ENCODE measurements around the gene SBNO1.
A peak's percentile ranks its signal among the peaks of the same experiment; 100 is the strongest.
"Not testable (repeated sequence)": the region's sequence is repeated elsewhere in the genome, so short reads cannot be mapped to it uniquely, and the experiment has no call there.

SBNO1 gene

DNA sequence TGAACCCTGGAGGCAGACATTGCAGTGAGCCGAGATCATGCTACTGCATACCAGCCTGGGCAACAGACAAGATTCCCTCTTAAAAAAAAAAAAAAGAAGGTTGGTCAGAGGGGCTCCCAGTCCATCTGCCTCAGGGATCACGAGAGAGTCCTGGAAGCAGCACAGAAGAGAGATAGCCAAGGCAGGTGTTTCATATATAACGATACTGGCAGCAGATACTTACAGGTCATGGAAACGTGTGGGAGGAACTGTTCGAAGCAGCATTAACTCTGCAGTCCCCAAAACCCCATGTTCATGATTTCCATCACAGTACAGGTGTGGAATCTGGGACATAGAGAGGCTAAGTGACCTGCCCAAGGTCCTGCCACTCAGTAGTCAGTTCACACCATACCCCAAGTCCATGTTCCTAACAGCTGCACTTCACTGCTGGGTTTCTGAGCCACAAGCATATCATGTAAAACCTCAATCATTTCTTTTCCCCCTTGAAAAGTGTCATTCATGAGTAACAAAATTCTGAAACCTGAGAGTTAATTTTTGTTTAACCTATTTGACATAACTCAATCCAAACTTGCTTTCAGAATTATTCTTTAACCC is 109.7 kb downstream of the SBNO1 start:
- H3K36me3 ChIP-seq (ENCODE audit: control insufficient read depth in 2 of 2, insufficient read depth in 2 of 2, low read length in 2 of 2), result peaks cover 28 to 30% of the 10 kb centered on the region in 2 donors
- no peak overlapping the region for H3K27ac ChIP-seq (ENCODE audit: low read depth in 2 of 2, low read length in 2 of 2)
- peaks cover 8 to 18% of the 10 kb centered on the region in 2 donors for H3K4me1 ChIP-seq (ENCODE audit: control insufficient read depth in 2 of 2, insufficient read depth in 2 of 2, low read length in 2 of 2)

DNA sequence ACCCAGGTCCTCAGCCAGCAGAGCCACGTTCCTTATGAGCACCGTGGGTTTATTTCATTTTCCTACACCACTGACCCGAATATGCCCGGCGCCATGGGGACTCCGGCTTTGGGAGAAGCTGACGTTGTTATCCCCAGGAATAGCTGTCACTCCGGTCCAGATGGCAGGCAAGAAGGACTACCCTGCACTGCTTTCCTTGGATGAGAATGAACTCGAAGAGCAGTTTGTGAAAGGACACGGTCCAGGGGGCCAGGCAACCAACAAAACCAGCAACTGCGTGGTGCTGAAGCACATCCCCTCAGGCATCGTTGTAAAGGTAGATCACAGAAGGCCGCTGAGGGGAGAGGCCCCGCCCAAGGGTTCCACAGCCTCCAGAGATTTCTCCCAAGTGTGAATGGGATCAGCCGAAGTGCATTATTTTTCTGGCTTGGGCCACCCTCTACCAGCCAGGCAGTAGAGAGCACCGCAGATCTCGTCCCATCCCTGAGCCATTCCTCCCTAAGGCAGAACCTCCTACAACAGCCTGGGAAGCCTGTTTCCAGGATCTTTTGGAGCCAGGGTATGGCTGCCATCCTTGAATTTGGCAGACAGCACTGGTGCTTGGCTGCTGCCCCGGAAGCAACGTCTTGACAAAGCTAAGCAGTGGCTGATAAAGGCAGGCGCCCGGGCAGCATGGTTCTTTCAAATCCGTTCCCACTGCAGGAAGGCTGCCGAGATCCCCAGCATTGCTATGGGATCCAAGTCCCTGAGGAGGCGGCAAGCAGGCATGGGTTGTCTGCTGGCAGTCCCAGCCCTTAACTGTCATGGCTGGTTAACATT is 110.8 kb downstream of the SBNO1 start:
- Histone ChIP-seq H3K9ac (ENCODE audit: low read depth in 1 of 2, low read length in 2 of 2) (no peak overlapping the region), H3K4me1 (ENCODE audit: control insufficient read depth in 2 of 2, insufficient read depth in 2 of 2, low read length in 2 of 2) (peaks cover 8 to 18% of the 10 kb centered on the region in 2 donors), H3K36me3 (ENCODE audit: control insufficient read depth in 2 of 2, insufficient read depth in 2 of 2, low read length in 2 of 2) (peaks cover 25 to 27% of the 10 kb centered on the region in 2 donors), H3K4me3 (ENCODE audit: low read length in 2 of 2) (no peak overlapping the region), H3K9me3 (ENCODE audit: control insufficient read depth in 2 of 2, low read length in 2 of 2) (no peaks in the 10 kb centered on the region), H3K27me3 (ENCODE audit: control insufficient read depth in 2 of 2, insufficient read depth in 2 of 2, low read length in 2 of 2) (no peaks in the 10 kb centered on the region), H3K27ac (ENCODE audit: low read depth in 2 of 2, low read length in 2 of 2) (no peak overlapping the region)

More for the DNA sequence above, 109.7 kb downstream of the SBNO1 start:
- H3K9ac ChIP-seq (ENCODE audit: low read depth in 1 of 2, low read length in 2 of 2), result no peak overlapping the region
- H3K9me3 ChIP-seq (ENCODE audit: control insufficient read depth in 2 of 2, low read length in 2 of 2), result no peaks in the 10 kb centered on the region
- H3K4me3 ChIP-seq (ENCODE audit: low read length in 2 of 2), result no peak overlapping the region
- H3K27me3 ChIP-seq (ENCODE audit: control insufficient read depth in 2 of 2, insufficient read depth in 2 of 2, low read length in 2 of 2), result no peaks in the 10 kb centered on the region

DNA sequence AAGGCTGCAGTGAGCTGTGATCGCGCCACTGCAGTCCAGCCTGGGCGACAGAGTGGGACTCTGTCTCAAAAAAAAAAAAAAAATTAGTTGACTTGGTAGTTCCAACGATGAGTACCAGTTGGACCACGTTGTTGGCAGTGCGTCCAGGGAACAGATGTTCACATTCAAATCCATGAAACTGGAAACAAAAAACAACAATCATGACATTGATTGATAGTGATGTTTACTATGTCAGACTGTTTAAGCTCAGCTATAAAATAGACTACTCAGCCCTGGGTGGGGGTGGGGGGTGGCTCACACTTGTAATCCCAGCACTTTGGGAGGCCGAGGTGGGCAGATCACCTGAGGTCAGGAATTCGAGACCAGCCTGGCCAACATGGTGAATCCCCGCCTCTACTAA is 112.3 kb downstream of the SBNO1 start:
- H3K27ac ChIP-seq (ENCODE audit: low read depth in 2 of 2, low read length in 2 of 2), result not testable (repeated sequence)
- H3K4me1 ChIP-seq (ENCODE audit: control insufficient read depth in 2 of 2, insufficient read depth in 2 of 2, low read length in 2 of 2), result peaks cover 8 to 18% of the 10 kb centered on the region in 2 donors

DNA sequence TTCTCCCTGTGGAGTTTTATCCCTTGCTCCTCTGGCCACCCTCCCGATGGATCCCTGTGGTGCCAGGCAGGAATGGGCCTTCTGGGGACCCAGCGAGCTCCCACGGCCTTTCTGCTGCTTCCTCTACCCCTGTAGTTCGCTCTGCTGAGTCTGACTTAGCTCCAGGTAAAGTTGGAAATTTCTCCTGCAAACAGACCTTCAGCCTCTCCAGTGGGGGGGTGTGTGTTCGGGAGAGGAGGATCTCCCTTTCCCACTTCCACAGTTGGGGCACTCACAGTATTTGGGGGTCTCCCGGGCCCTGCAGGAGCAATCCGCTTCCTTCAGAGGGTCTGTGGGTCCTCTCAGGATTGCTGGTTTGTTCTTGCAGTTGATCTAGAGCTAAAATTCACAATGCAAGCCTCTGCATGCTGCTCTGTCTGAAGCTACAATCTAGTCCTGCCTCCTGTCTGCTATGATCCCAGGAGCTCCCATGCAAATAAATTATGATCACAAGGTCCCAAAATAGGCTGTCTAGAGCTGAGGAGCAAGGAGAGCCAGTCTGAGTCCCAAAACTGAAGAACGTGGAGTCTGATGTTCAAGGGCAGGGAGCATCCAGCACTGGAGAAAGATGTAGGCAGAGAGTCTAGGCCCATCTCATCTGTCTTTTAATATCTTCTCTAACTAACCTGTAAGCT is 113.1 kb downstream of the SBNO1 start:
- Histone ChIP-seq H3K27ac (ENCODE audit: low read depth in 2 of 2, low read length in 2 of 2) (peak overlapping the region; percentile 87 to 92), H3K9ac (ENCODE audit: low read depth in 1 of 2, low read length in 2 of 2) (peak overlapping the region; percentile 47 to 72), H3K4me1 (ENCODE audit: control insufficient read depth in 2 of 2, insufficient read depth in 2 of 2, low read length in 2 of 2) (peaks cover 8 to 18% of the 10 kb centered on the region in 2 donors)

More for the DNA sequence above, 112.3 kb downstream of the SBNO1 start:
- H3K9ac ChIP-seq (ENCODE audit: low read depth in 1 of 2, low read length in 2 of 2); H3K27me3 ChIP-seq (ENCODE audit: control insufficient read depth in 2 of 2, insufficient read depth in 2 of 2, low read length in 2 of 2); H3K9me3 ChIP-seq (ENCODE audit: control insufficient read depth in 2 of 2, low read length in 2 of 2); H3K4me3 ChIP-seq (ENCODE audit: low read length in 2 of 2): not testable (repeated sequence)
- H3K36me3 ChIP-seq (ENCODE audit: control insufficient read depth in 2 of 2, insufficient read depth in 2 of 2, low read length in 2 of 2), result peaks cover 20 to 22% of the 10 kb centered on the region in 2 donors

DNA sequence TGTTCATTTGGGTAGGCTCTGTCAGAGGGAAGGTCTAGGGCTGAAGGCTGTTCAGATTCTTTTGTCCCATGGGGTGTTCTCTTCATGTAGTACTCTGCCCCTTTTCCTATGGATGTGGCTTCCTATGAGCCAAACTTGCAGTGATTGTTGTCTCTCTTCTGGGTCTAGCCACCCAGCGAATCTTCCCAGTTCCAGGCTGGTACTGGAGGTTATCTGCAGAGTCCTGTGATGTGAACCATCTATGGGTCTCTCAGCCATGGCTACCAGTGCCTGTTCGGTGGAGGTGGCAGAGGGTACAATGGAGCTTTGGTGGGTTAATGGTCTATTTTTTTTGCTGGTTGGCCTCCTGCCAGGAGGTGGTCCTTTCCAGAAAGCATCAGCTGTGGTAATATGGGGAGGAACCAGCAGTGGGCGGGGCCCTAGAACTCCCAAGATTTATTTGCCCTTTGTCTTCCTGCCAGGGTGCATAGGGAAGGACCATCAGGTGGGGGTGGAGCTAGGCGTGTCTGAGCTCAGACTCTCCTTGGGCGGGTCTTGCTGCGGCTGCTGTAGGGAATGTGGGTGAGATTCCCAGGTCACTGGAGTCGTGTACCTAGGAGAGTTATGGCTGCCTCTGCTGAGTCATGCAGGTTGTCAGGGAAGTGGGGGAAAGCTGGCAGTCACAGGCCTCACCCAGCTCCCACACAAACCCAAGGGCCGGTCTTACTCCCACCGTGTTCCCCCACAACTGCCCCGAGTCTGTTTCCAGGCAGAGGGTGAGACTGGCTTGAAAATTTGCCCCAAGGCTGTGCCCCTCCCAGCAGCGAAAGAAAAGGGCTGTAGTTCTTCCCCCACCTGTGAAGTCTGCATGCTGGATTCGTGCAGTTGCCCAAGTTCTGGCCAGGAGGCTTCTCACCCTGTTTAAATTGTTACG is 113.9 kb downstream of the SBNO1 start:
- Histone ChIP-seq H3K36me3 (ENCODE audit: control insufficient read depth in 2 of 2, insufficient read depth in 2 of 2, low read length in 2 of 2) (peaks cover 15 to 16% of the 10 kb centered on the region in 2 donors), H3K27ac (ENCODE audit: low read depth in 2 of 2, low read length in 2 of 2) (peak overlapping the region; percentile 87 to 92), H3K27me3 (ENCODE audit: control insufficient read depth in 2 of 2, insufficient read depth in 2 of 2, low read length in 2 of 2) (no peaks in the 10 kb centered on the region), H3K9ac (ENCODE audit: low read depth in 1 of 2, low read length in 2 of 2) (peak overlapping the region; percentile 47 to 72), H3K4me3 (ENCODE audit: low read length in 2 of 2) (peak overlapping the region; percentile 35 to 43), H3K4me1 (ENCODE audit: control insufficient read depth in 2 of 2, insufficient read depth in 2 of 2, low read length in 2 of 2) (peaks cover 8 to 18% of the 10 kb centered on the region in 2 donors), H3K9me3 (ENCODE audit: control insufficient read depth in 2 of 2, low read length in 2 of 2) (no peaks in the 10 kb centered on the region)

More for the DNA sequence above, 113.1 kb downstream of the SBNO1 start:
- peaks cover 18 to 20% of the 10 kb centered on the region in 2 donors for H3K36me3 ChIP-seq (ENCODE audit: control insufficient read depth in 2 of 2, insufficient read depth in 2 of 2, low read length in 2 of 2)
- no peaks in the 10 kb centered on the region for H3K27me3 ChIP-seq (ENCODE audit: control insufficient read depth in 2 of 2, insufficient read depth in 2 of 2, low read length in 2 of 2)
- no peaks in the 10 kb centered on the region for H3K9me3 ChIP-seq (ENCODE audit: control insufficient read depth in 2 of 2, low read length in 2 of 2)
- peak overlapping the region; percentile 35 to 43 for H3K4me3 ChIP-seq (ENCODE audit: low read length in 2 of 2)

DNA sequence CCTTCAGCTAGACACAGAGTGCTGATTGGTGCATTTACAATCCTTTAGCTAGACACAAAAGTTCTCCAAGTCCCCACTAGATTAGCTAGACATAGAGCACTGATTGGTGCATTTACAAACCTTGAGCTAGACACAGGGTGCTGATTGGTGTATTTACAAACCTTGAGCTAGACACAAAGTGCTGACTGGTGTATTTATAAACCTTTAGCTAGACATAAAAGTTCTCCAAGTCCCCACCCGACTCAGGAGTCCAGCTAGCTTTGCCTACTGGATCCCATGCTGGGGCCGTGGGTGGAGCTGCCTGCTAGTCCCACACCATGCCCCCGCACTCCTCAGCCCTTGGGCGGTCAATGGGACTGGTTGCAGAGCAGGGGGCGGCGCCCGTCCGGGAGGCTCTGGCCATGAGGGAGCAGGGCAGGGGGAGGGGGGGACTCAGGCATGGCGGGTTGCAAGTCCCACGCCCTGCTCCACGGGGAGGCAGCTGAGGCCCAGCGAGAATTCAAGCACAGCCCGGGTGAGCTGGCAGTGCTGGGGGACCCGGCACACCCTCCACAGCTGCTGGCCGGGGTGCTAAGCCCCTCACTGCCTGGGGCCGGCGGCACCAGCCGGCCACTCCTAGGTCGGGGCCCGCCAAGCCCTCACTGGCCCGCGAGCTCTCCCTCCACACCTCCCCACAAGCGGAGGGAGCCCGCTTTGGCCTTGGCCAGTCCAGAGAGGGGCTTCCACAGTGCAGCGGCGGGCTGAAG is 115.5 kb downstream of the SBNO1 start:
- H3K36me3 ChIP-seq (ENCODE audit: control insufficient read depth in 2 of 2, insufficient read depth in 2 of 2, low read length in 2 of 2); H3K9ac ChIP-seq (ENCODE audit: low read depth in 1 of 2, low read length in 2 of 2); H3K9me3 ChIP-seq (ENCODE audit: control insufficient read depth in 2 of 2, low read length in 2 of 2); H3K27ac ChIP-seq (ENCODE audit: low read depth in 2 of 2, low read length in 2 of 2); H3K27me3 ChIP-seq (ENCODE audit: control insufficient read depth in 2 of 2, insufficient read depth in 2 of 2, low read length in 2 of 2); H3K4me3 ChIP-seq (ENCODE audit: low read length in 2 of 2): not testable (repeated sequence)
- peaks cover 8 to 18% of the 10 kb centered on the region in 2 donors for H3K4me1 ChIP-seq (ENCODE audit: control insufficient read depth in 2 of 2, insufficient read depth in 2 of 2, low read length in 2 of 2)

DNA sequence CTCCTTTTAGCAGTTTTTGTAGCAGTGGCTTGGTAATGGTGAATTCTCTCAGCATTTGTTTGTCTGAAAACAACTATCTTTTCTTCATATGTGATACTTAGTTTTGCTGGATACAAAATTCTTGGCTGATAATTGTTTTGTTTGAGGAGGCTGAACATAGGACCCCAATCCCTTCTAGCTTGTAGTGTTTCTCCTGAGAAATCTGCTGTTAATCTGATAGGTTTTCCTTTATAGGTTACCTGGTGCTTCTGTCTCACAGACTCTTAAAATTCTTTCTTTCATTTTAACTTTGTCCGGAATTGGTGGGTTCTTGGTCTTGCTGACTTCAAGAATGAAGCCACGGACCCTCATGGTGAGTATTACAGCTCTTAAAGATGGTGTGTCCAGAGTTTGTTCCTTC is 116.5 kb downstream of the SBNO1 start:
- H3K27me3 ChIP-seq (ENCODE audit: control insufficient read depth in 2 of 2, insufficient read depth in 2 of 2, low read length in 2 of 2); H3K9me3 ChIP-seq (ENCODE audit: control insufficient read depth in 2 of 2, low read length in 2 of 2); H3K36me3 ChIP-seq (ENCODE audit: control insufficient read depth in 2 of 2, insufficient read depth in 2 of 2, low read length in 2 of 2); H3K27ac ChIP-seq (ENCODE audit: low read depth in 2 of 2, low read length in 2 of 2); H3K9ac ChIP-seq (ENCODE audit: low read depth in 1 of 2, low read length in 2 of 2); H3K4me3 ChIP-seq (ENCODE audit: low read length in 2 of 2): not testable (repeated sequence)
- H3K4me1 ChIP-seq (ENCODE audit: control insufficient read depth in 2 of 2, insufficient read depth in 2 of 2, low read length in 2 of 2), result peaks cover 8 to 18% of the 10 kb centered on the region in 2 donors

DNA sequence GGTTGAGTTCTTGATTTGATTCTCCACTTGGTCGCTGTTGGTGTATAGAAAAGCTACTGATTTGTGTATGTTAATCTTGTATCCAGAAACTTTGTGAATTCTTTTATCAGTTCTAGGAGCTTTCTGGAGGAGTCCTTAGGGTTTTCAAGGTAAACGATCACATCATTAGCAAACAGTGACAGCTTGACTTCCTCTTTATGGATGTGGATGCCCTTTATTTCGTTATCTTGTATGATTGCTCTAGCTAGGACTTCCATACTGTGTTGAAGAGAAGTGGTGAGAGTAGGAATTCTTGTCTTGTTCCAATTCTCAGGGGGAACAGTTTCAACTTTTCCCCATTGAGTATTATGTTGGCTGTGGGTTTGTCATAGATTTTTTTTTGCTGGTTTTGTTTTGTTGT is 119.0 kb downstream of the SBNO1 start:
- no peaks in the 10 kb centered on the region for H3K27me3 ChIP-seq (ENCODE audit: control insufficient read depth in 2 of 2, insufficient read depth in 2 of 2, low read length in 2 of 2)
- peaks cover 0 to 1% of the 10 kb centered on the region in 2 donors for H3K36me3 ChIP-seq (ENCODE audit: control insufficient read depth in 2 of 2, insufficient read depth in 2 of 2, low read length in 2 of 2)
- H3K9me3 ChIP-seq (ENCODE audit: control insufficient read depth in 2 of 2, low read length in 2 of 2), result no peaks in the 10 kb centered on the region
- H3K27ac ChIP-seq (ENCODE audit: low read depth in 2 of 2, low read length in 2 of 2), result no peak overlapping the region
- H3K9ac ChIP-seq (ENCODE audit: low read depth in 1 of 2, low read length in 2 of 2), result no peak overlapping the region
- peaks cover 0 to 4% of the 10 kb centered on the region in 2 donors for H3K4me1 ChIP-seq (ENCODE audit: control insufficient read depth in 2 of 2, insufficient read depth in 2 of 2, low read length in 2 of 2)
- H3K4me3 ChIP-seq (ENCODE audit: low read length in 2 of 2), result no peak overlapping the region

DNA sequence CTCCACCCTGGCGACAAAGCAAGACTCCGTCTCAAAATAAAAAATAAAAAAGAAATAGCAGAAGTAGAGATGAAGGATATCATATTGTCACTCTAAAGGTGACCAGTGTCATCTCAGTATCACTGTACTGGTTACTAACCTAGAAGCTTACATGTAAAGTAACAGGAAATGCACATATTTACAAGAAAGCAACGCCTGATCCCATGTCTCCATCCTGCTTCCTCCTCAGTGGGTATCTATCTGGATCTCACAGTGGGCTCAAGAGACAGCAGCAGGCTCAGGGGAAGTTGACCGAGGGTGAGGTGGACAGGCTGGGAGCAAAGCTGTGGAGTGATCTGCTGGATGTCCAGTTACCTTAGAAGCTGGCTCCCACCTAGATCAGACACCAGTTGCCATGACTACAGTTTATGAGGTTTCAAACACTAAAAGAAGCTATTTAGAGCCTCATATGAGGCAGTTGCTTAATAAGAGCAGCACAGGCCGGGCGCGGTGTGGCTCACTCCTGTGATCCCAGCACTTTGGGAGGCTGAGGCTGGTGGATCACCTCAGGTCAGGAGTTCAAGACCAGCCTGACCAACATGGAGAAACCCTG is 120.9 kb downstream of the SBNO1 start:
- Histone ChIP-seq H3K27me3 (ENCODE audit: control insufficient read depth in 2 of 2, insufficient read depth in 2 of 2, low read length in 2 of 2) (no peaks in the 10 kb centered on the region), H3K9ac (ENCODE audit: low read depth in 1 of 2, low read length in 2 of 2) (no peak overlapping the region), H3K4me3 (ENCODE audit: low read length in 2 of 2) (no peak overlapping the region), H3K27ac (ENCODE audit: low read depth in 2 of 2, low read length in 2 of 2) (no peak overlapping the region), H3K4me1 (ENCODE audit: control insufficient read depth in 2 of 2, insufficient read depth in 2 of 2, low read length in 2 of 2) (no peaks in the 10 kb centered on the region), H3K9me3 (ENCODE audit: control insufficient read depth in 2 of 2, low read length in 2 of 2) (no peaks in the 10 kb centered on the region), H3K36me3 (ENCODE audit: control insufficient read depth in 2 of 2, insufficient read depth in 2 of 2, low read length in 2 of 2) (no peaks in the 10 kb centered on the region)

Measured in mucosa of rectum (tissue), 2 donors.